ENCODE results near the gene CCNK. TPM values are rescaled to one million over a fixed set of nuclear protein-coding genes. Genes with fewer than 3 reads are reported as not detected.

CCNK gene
- total RNA-seq, 2 experiments from 2014 or later = 90.7 to 99.0 TPM

DNA sequence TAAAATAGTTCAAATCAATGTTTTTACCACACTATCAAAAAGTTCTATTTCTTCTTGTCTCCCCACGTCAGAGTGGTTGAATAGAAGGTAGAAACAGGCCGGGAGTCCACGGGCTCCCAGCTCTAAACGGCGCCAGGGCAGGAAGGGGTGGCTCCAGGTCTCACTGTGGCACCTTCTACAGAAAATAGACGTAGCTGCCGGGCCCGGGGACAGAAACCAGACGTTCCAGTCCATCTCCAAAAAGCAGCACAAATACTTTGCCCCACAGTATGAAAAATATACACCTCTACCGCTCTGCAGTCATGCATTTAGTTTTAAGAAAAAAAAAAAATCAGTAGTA lies 30.9 kb downstream of the CCNK start:
- Mint-ChIP-seq H3K27ac (peak overlapping the region; percentile 41), H3K27me3 (ENCODE audit: low read depth) (no peaks in the 10 kb centered on the region), H3K9me3 (no peaks in the 10 kb centered on the region), H3K4me3 (no peak overlapping the region), H3K36me3 (ENCODE audit: low read depth) (peaks cover 12% of the 10 kb centered on the region), H3K4me1 (ENCODE audit: low read depth) (no peaks in the 10 kb centered on the region)
- intact Hi-C loops (cut with micrococcal nuclease) = no loop called here
- CTCF ChIA-PET = interaction anchor here (0.6 to 1.9 kb wide), 4 partner anchors 10 to 117 kb away, joined by 3 to 4 read pairs (median 3); no protein-coding TSS in a partner anchor
- no peak for DNase-seq

- peaks cover 9% of the 10 kb centered on the region for H3K36me3 Mint-ChIP-seq (ENCODE audit: low read depth)
- no peaks in the 10 kb centered on the region for H3K4me1 Mint-ChIP-seq (ENCODE audit: low read depth)
- CTCF ChIA-PET = interaction anchor here (0.6 to 1.9 kb wide), 3 partner anchors 9 to 116 kb away, joined by 3 to 4 read pairs (median 3); no protein-coding TSS in a partner anchor
- H3K27ac Mint-ChIP-seq = no peak overlapping the region
- intact Hi-C loops (cut with micrococcal nuclease) = no loop called here
- no peaks in the 10 kb centered on the region for H3K9me3 Mint-ChIP-seq
- no peaks in the 10 kb centered on the region for H3K27me3 Mint-ChIP-seq (ENCODE audit: low read depth)
- DNase-seq = no peak
- no peak overlapping the region for H3K4me3 Mint-ChIP-seq
These were observed 31.5 kb downstream of the CCNK start for GRCh38 chr14:99512571-99513182.

DNA sequence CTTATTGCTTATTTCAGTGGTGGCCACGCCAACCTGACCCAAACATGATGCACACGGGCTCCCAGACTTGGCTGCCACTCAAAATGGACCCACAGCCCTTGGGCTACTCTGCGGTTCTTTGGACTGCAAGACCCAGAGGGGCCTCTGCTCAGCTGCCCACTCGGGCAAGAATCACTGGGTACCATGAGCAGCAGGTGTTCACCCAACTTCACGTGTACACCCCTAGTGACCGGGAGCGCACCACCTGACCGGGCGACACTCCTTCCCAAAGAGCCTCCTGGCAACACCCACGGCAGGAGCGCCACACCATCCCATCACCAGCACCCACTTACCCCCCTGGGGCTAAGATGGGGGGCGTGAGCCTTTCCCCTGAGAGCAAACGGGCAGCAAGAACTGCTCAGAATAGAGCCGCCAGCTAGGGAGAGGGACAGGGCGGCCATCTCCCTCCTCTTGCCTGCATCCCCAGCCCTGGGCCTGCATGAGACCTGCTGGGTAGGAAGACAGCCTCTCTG lies 32.0 kb downstream of the CCNK start:
- peaks cover 9% of the 10 kb centered on the region for H3K36me3 Mint-ChIP-seq (ENCODE audit: low read depth)
- no peak for DNase-seq
- H3K9me3 Mint-ChIP-seq = no peaks in the 10 kb centered on the region
- H3K4me1 Mint-ChIP-seq (ENCODE audit: low read depth) = no peaks in the 10 kb centered on the region
- CTCF ChIA-PET = interaction anchor here (0.9 to 1.9 kb wide), 2 partner anchors 9 to 115 kb away, joined by 3 to 4 read pairs; no protein-coding TSS in a partner anchor
- H3K27ac Mint-ChIP-seq = no peak overlapping the region
- intact Hi-C loops (cut with micrococcal nuclease) = no loop called here
- no peak overlapping the region for H3K4me3 Mint-ChIP-seq
- H3K27me3 Mint-ChIP-seq (ENCODE audit: low read depth) = no peaks in the 10 kb centered on the region

GRCh38 chr14:99513946-99514551 lies 32.8 kb downstream of the CCNK start:
- CTCF ChIA-PET = interaction anchor here (0.9 kb wide), 1 partner anchor 114 kb away, joined by 3 read pairs; no protein-coding TSS in a partner anchor
- no peaks in the 10 kb centered on the region for H3K4me1 Mint-ChIP-seq (ENCODE audit: low read depth)
- H3K27me3 Mint-ChIP-seq (ENCODE audit: low read depth) = no peaks in the 10 kb centered on the region
- no peak overlapping the region for H3K27ac Mint-ChIP-seq
- intact Hi-C loops (cut with micrococcal nuclease) = no loop called here
- DNase-seq = no peak
- peaks cover 5% of the 10 kb centered on the region for H3K36me3 Mint-ChIP-seq (ENCODE audit: low read depth)
- no peaks in the 10 kb centered on the region for H3K9me3 Mint-ChIP-seq
- no peak overlapping the region for H3K4me3 Mint-ChIP-seq

- no peak for DNase-seq
- no peak overlapping the region for H3K27ac Mint-ChIP-seq
- H3K36me3 Mint-ChIP-seq (ENCODE audit: low read depth) = no peaks in the 10 kb centered on the region
- intact Hi-C loops (cut with micrococcal nuclease) = no loop called here
- CTCF ChIA-PET = interaction anchor here (1.4 kb wide), 1 partner anchor 113 kb away, joined by 3 read pairs; no protein-coding TSS in a partner anchor
- no peaks in the 10 kb centered on the region for H3K9me3 Mint-ChIP-seq
- H3K4me1 Mint-ChIP-seq (ENCODE audit: low read depth) = no peaks in the 10 kb centered on the region
- no peaks in the 10 kb centered on the region for H3K27me3 Mint-ChIP-seq (ENCODE audit: low read depth)
- H3K4me3 Mint-ChIP-seq = no peak overlapping the region
These were observed 33.5 kb downstream of the CCNK start for GRCh38 chr14:99514552-99515300.

DNA sequence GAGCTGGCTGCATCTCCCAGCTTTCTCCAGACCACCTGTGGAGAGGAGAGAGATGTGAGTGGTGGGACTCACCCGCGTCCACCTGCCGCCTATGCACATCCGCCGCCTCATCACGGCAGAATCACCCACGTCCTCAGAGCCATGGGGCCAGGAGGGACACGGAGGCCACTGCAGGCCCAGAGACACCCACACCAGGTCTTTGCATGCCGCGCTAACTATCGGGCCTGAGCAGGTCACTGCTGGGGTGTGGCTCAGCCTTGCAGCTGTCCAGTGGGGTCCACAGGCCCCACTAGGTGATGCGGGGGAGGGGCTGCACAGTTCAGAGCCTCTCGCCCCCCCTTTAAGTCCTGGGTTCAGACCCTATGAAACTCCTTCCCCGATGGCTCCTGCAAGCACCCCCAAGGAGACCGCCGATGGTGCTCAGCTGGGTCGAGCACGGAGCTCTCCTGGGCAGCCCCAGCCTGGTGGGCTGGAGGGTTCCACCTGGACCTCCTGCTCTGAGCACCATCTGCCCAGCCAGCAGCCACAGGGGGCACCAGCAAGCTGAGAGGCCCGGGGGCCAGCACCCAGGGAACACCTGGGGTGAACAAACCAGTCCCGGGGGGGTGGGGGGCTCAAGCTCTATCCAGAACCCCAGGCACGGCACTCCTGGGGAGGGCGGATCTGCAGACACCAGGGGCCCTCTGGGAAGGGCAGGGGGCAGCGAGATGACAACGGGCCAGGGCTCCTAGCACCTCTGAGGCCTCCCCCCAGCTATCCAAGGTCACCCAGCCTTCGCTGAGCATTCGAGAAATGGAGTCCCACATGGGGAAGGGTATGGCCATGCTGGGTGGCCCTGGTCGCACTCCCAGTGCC lies 34.3 kb downstream of the CCNK start:
- CTCF ChIA-PET = interaction anchor here (0.6 to 1.4 kb wide), 3 partner anchors 99 to 113 kb away, joined by 3 to 5 read pairs (median 3); no protein-coding TSS in a partner anchor
- intact Hi-C loops (cut with micrococcal nuclease) = no loop called here
- Mint-ChIP-seq H3K4me3 (no peak overlapping the region), H3K9me3 (no peaks in the 10 kb centered on the region), H3K27ac (no peak overlapping the region), H3K36me3 (ENCODE audit: low read depth) (no peaks in the 10 kb centered on the region), H3K4me1 (ENCODE audit: low read depth) (no peaks in the 10 kb centered on the region), H3K27me3 (ENCODE audit: low read depth) (no peaks in the 10 kb centered on the region)
- DNase-seq = no peak

DNA sequence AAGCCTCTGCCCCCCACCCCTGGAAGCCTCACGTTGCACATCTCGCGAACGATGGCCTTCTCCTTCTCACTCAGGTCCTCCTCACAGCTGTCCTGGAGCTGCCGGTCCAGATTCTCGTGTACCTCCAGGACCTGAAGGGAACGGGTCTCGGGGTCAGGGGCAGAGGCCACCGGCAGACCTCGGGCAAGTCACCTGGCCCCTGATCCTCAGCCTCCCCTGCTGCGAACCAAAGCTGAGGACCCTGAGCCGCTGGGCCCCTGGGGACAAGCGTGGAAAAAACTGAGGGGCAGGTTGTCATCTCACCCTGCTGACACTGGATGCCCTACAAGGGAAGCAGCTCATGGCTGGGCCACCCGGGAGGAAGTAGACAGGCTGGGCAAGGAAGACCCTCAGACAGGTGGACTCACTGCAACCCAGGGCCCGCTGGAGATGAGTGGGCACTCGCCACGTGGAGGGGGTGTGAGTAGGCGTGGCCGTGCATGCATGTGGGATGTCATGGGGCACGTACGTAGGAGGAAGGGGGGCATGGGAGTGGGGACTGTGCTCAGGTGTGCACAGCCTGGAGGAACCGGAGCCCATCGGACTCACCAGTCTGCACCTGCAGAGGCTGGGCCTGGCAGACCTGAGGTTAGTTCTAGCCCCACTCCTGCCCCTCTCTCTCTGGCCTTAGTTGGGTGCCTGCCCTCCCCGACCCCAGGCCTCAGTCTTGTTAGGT lies 35.1 kb downstream of the CCNK start:
- Mint-ChIP-seq H3K27me3 (ENCODE audit: low read depth) (no peaks in the 10 kb centered on the region), H3K27ac (no peak overlapping the region), H3K4me3 (no peak overlapping the region), H3K4me1 (ENCODE audit: low read depth) (no peaks in the 10 kb centered on the region), H3K36me3 (ENCODE audit: low read depth) (no peaks in the 10 kb centered on the region), H3K9me3 (no peaks in the 10 kb centered on the region)
- CTCF ChIA-PET = interaction anchor here (0.6 to 3.3 kb wide), 4 partner anchors 100 to 112 kb away, joined by 3 to 19 read pairs (median 4); no protein-coding TSS in a partner anchor
- DNase-seq = no peak
- intact Hi-C loops (cut with micrococcal nuclease) = no loop called here

DNA sequence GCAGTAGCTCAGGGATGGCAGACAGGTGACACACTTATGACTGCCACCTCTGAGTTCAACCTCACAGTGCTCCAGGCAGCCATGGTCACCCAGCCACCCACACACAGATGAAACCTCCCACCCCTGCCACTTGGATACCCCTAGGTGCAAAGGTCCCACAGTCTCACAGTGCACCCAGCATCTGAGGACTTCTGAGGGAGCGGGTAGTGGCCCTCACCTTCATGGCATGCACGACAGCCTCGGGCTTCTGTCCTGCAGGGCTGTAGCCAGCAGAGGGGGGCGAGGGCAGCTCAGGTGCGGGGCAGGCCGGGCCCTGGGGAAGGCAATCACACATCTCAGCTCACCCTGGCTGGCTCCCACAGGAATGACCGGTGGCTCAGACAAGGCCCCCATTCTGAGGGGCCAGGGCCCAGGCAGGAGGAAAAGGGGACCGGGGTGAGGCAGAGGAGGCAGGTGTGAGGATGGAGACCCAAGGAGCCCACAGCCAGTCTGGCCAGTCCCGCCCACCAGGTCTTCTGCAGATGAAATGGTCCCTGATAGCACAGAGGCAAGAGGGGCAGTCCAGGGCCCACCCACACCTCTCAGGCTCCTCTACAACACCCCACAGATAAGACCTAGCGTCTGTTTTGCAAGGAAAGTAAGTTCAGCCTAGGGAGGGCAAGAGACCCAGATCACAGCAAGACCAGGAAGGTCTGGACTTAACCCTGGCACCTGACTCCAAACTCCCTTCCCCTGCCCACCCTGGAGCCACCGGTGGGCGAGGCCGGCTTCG lies 35.8 kb downstream of the CCNK start:
- Mint-ChIP-seq H3K27ac (no peak overlapping the region), H3K4me1 (ENCODE audit: low read depth) (no peaks in the 10 kb centered on the region), H3K4me3 (no peak overlapping the region), H3K36me3 (ENCODE audit: low read depth) (no peaks in the 10 kb centered on the region), H3K27me3 (ENCODE audit: low read depth) (no peaks in the 10 kb centered on the region), H3K9me3 (no peaks in the 10 kb centered on the region)
- no peak for DNase-seq
- CTCF ChIA-PET = interaction anchor here (0.6 to 3.3 kb wide), 5 partner anchors 12 to 114 kb away, joined by 3 to 19 read pairs (median 5); no protein-coding TSS in a partner anchor
- intact Hi-C loops (cut with micrococcal nuclease) = no loop called here

GRCh38 chr14:99517643-99518381 lies 36.6 kb downstream of the CCNK start:
- DNase-seq = no peak
- CTCF ChIA-PET = interaction anchor here (0.6 to 3.3 kb wide), 5 partner anchors 10 to 114 kb away, joined by 3 to 19 read pairs (median 3); no protein-coding TSS in a partner anchor
- no peaks in the 10 kb centered on the region for H3K9me3 Mint-ChIP-seq
- no peak overlapping the region for H3K4me3 Mint-ChIP-seq
- no peak overlapping the region for H3K27ac Mint-ChIP-seq
- intact Hi-C loops (cut with micrococcal nuclease) = loop anchor here (1.0 to 2.0 kb wide), 3 partner anchors 111 to 367 kb away; no protein-coding TSS in a partner anchor
- no peaks in the 10 kb centered on the region for H3K36me3 Mint-ChIP-seq (ENCODE audit: low read depth)
- H3K4me1 Mint-ChIP-seq (ENCODE audit: low read depth) = no peaks in the 10 kb centered on the region
- no peaks in the 10 kb centered on the region for H3K27me3 Mint-ChIP-seq (ENCODE audit: low read depth)

Data from activated naive CD4-positive, alpha-beta T cell treated with anti-CD3 and anti-CD28 coated beads for 36 hours (primary cell).